ENCODE data around the gene UST. TPM values are rescaled to one million over a fixed set of nuclear protein-coding genes. Genes with fewer than 3 reads are reported as not detected.

UST gene
- polyA plus RNA-seq, 1 donor from 2014 or later = 7.5 TPM

GRCh38 chr6:148807784-148808183 lies 61.0 kb downstream of the UST start:
- Histone ChIP-seq H3K27me3 (ENCODE audit: insufficient read depth, low read depth, low read length) (no peaks in the 10 kb centered on the region), H3K4me3 (ENCODE audit: low read length) (no peak overlapping the region), H3K79me2 (replicated peaks; ENCODE audit: insufficient read depth, low read length) (no peaks in the 10 kb centered on the region), H4K20me1 (ENCODE audit: insufficient read depth) (no peaks in the 10 kb centered on the region), H2AFZ (ENCODE audit: low read depth, low read length) (no peak overlapping the region), H3K9me2 (ENCODE audit: insufficient read depth, low read length) (no peaks in the 10 kb centered on the region), H3K9me3 (ENCODE audit: low read length) (no peaks in the 10 kb centered on the region), H3F3A (ENCODE audit: insufficient read depth, low read length, poor library complexity, severe bottlenecking) (no peaks in the 10 kb centered on the region), H3K36me3 (ENCODE audit: insufficient read depth, low read length) (no peaks in the 10 kb centered on the region), H3K27ac (ENCODE audit: low read length) (no peak overlapping the region), H3K9ac (ENCODE audit: low read length) (no peak overlapping the region), H3K4me2 (ENCODE audit: low read length) (no peak overlapping the region)
- no peak for TF ChIP-seq TAF1 (IDR thresholded peaks at IDR 0.05; ENCODE audit: low read depth)
- TF ChIP-seq SMC3 (conservative IDR thresholded peaks at IDR 0.05; ENCODE audit: poor library complexity) = no peak
- TF ChIP-seq CTCF (IDR thresholded peaks at IDR 0.05; ENCODE audit: poor library complexity, severe bottlenecking) = no peak
- TF ChIP-seq EZH2 (IDR thresholded peaks at IDR 0.05; ENCODE audit: borderline replicate concordance, insufficient read depth, low read length, poor library complexity, severe bottlenecking) = no peak
- TF ChIP-seq EP300 (conservative IDR thresholded peaks at IDR 0.05; ENCODE audit: poor library complexity, severe bottlenecking) = no peak
- no peak for TF ChIP-seq REST (IDR thresholded peaks at IDR 0.05; ENCODE audit: borderline replicate concordance)
- no peak for TF ChIP-seq MXI1 (conservative IDR thresholded peaks at IDR 0.05; ENCODE audit: poor library complexity, severe bottlenecking)
- TF ChIP-seq RAD21 (conservative IDR thresholded peaks at IDR 0.05) = no peak
- TF ChIP-seq POLR2AphosphoS5 (IDR thresholded peaks at IDR 0.05) = no peak

- Histone ChIP-seq H4K20me1 (ENCODE audit: insufficient read depth) (no peaks in the 10 kb centered on the region), H3K27ac (ENCODE audit: low read length) (no peak overlapping the region), H3K79me2 (replicated peaks; ENCODE audit: insufficient read depth, low read length) (no peaks in the 10 kb centered on the region), H3F3A (ENCODE audit: insufficient read depth, low read length, poor library complexity, severe bottlenecking) (no peaks in the 10 kb centered on the region), H3K9me3 (ENCODE audit: low read length) (no peaks in the 10 kb centered on the region), H3K9ac (ENCODE audit: low read length) (no peak overlapping the region), H3K9me2 (ENCODE audit: insufficient read depth, low read length) (no peaks in the 10 kb centered on the region), H2AFZ (ENCODE audit: low read depth, low read length) (no peak overlapping the region), H3K27me3 (ENCODE audit: insufficient read depth, low read depth, low read length) (no peaks in the 10 kb centered on the region), H3K36me3 (ENCODE audit: insufficient read depth, low read length) (no peaks in the 10 kb centered on the region), H3K4me2 (ENCODE audit: low read length) (no peak overlapping the region), H3K4me3 (ENCODE audit: low read length) (no peak overlapping the region)
- no peak for TF ChIP-seq CTCF (IDR thresholded peaks at IDR 0.05; ENCODE audit: poor library complexity, severe bottlenecking)
- no peak for TF ChIP-seq TAF1 (IDR thresholded peaks at IDR 0.05; ENCODE audit: low read depth)
- no peak for TF ChIP-seq MXI1 (conservative IDR thresholded peaks at IDR 0.05; ENCODE audit: poor library complexity, severe bottlenecking)
- TF ChIP-seq RAD21 (conservative IDR thresholded peaks at IDR 0.05) = no peak
- TF ChIP-seq EZH2 (IDR thresholded peaks at IDR 0.05; ENCODE audit: borderline replicate concordance, insufficient read depth, low read length, poor library complexity, severe bottlenecking) = no peak
- TF ChIP-seq REST (IDR thresholded peaks at IDR 0.05; ENCODE audit: borderline replicate concordance) = no peak
- no peak for TF ChIP-seq EP300 (conservative IDR thresholded peaks at IDR 0.05; ENCODE audit: poor library complexity, severe bottlenecking)
- no peak for TF ChIP-seq SMC3 (conservative IDR thresholded peaks at IDR 0.05; ENCODE audit: poor library complexity)
- TF ChIP-seq POLR2AphosphoS5 (IDR thresholded peaks at IDR 0.05) = no peak
These were observed 62.0 kb downstream of the UST start for GRCh38 chr6:148808786-148809304.
